HG03439 (cell line): ENCODE measurements around the gene DEAF1.

Experiments
- ATAC-seq: cut with Tn5 transposase; IDR thresholded peaks from one replicate; pipeline ENCODE4 v1.9.1; 2021; ENCODE audit warnings: mild to moderate bottlenecking, moderate library complexity; ENCODE audit not compliant: unreplicated experiment

DEAF1 gene

DNA sequence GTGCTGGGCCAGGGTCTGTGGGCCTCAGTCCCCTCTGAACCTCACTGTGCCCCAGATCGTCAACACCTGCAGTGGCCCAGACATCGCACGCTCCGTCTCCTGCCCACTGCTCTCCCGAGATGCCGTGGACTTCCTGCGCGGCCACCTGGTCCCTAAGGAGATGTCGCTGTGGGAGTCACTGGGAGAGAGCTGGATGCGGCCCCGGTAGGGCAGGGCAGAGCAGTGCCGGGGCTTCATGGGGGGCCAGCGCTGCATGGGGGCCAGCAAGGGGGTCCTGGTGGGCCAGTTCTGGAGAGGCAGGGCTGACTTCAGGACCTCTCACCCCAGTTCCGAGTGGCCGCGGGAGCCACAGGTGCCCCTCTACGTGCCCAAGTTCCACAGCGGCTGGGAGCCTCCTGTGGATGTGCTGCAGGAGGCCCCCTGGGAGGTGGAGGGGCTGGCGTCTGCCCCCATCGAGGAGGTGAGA lies 27.4 kb upstream of the DEAF1 start:
- no peak for ATAC-seq

DNA sequence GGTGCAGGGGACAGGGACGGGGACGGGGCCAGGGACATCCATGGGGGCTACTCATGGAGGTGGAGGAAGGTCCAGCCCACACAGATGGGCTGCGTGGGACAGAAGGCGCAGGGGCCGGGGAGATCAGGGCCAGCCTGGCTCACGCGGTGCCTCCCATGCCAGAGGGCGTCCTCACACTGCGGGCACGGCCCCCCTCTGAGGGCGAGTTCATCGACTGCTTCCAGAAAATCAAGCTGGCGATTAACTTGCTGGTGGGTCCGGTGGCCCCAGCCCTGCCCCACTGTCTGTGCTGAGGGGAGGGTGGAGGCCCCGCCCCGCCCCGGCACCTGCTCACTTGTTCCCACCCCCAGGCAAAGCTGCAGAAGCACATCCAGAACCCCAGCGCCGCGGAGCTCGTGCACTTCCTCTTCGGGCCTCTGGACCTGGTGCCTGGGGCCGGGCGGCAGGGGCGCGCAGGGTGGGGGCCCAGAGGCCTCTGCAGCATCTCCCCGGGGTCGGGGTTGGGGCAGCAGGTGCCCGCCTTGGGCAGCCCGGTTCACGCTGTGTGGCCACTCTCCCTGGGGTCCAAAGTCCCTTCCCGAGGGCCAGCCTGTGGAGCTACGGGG lies 26.8 kb upstream of the DEAF1 start:
- no peak for ATAC-seq

DNA sequence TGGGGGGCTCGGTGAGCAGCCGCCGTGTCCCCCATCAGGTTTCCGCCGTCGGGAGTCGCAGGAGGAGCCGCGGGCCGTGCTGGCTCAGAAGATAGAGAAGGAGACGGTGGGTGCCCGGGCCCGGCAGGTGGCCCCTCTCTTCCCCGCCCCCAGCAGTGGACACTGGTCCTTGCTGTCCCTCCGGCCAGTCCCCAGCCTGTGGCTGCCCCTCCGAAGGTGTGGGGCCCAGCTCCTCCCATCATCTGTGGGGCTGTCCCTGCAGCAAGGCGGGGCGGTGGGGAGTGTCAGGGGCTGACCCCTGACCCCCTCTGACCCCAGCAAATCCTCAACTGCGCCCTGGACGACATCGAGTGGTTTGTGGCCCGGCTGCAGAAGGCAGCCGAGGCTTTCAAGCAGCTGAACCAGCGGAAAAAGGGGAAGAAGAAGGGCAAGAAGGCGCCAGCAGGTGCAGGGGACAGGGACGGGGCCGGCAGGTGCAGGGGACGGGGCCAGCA lies 26.3 kb upstream of the DEAF1 start:
- no peak for ATAC-seq

DNA sequence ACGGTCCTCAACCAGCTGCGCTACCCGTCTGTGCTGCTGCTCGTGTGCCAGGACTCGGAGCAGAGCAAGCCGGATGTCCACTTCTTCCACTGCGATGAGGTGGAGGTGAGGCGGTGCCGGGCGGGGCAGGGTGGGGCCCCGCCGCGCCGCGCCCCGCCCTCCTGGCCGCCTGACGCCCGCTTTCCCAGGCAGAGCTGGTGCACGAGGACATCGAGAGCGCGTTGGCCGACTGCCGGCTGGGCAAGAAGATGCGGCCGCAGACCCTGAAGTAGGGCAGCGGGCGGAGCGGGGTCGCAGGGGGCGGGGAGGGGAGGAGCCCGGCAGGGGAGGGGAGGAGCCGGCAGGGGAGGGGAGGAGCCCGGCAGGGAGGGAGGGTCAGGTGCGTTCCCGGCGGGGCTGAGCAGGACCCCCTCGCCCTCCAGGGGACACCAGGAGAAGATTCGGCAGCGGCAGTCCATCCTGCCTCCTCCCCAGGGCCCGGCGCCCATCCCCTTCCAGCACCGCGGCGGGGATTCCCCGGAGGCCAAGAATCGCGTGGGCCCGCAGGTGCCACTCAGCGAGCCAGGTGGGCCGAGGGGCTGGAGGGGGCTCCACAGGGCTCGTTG lies 25.7 kb upstream of the DEAF1 start:
- no peak for ATAC-seq

DNA sequence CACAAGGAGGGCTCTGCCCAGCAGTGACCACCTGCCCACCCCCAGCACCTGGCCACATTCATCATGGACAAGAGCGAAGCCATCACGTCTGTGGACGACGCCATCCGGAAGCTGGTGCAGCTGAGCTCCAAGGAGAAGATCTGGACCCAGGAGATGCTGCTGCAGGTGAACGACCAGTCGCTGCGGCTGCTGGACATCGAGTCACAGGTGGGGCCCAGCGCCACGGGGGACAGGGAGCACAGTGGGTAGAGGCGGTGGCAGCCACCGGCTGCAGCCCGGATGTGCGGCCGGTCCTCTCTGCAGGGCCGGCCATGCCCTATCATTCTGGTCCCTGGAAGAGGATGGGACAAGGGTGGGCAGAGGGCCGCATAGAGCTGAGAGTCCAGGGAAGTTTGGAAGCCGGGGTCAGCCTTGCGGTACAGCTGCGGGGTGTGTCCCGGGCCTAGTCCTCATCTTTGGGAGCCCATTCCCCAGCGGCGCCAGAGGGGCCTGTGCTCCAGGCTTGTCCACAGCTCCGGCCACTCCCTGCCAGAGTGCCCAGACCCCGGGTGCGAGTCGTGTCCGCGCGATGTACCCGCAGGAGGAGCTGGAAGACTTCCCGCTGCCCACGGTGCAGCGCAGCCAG lies 25.1 kb upstream of the DEAF1 start:
- ATAC-seq = no peak

DNA sequence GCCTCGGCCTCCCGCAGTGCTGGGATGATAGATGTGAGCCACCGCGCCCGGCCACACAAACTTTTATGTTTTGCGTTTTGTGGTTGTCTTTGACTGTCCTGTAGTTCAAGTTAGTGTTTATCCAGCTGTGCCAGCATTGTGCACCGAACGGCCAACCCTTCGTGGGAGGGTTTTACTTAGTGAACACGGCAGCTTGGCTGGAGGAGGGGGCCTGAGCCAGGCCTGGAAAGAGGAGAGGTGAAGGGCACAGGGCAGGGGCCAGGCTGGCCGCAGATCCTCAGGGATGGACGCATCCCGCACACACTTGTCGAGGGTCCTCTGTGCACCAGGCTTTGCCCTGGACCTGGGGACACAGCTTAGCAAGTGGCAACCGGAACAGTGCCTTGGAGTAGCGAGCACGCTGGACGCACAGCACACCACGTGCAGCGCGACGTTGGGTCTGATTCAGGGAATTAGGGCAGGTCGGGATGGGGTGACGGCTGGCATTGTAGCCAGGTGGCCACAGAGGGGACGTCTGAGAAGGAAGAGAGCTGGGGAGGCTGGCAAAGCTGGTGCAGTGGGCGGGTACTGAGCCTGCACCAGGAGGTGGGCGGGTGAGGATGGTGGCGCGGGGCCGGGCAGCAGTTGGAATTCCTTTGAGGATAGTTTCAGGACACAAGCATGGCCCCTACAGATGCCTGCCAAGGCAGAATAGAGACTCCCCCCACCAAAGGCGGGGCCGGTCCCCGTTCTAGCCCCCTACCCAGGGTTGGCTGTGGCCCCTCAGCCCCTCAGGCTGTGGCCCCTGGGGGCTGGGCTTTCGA lies 24.4 kb upstream of the DEAF1 start:
- no peak for ATAC-seq

DNA sequence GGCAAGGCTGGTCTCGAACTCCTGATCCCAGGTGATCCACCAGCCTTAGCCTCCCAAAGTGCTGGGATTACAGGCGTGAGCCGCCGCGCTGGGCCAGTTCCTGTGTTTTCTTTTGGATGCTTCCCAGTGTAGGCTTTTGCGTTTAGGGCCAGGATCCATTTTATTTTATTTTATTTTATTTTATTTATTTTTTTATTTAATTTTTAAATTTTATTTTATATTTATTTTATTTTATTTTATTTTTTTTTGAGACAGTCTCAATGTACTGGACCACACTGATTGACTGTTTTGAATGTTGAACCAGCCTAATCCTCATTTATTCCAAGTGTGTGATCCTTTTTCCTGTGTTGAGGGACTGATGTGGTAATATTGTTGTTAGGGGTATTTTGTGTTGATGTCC lies 19.4 kb upstream of the DEAF1 start:
- no peak for ATAC-seq

DNA sequence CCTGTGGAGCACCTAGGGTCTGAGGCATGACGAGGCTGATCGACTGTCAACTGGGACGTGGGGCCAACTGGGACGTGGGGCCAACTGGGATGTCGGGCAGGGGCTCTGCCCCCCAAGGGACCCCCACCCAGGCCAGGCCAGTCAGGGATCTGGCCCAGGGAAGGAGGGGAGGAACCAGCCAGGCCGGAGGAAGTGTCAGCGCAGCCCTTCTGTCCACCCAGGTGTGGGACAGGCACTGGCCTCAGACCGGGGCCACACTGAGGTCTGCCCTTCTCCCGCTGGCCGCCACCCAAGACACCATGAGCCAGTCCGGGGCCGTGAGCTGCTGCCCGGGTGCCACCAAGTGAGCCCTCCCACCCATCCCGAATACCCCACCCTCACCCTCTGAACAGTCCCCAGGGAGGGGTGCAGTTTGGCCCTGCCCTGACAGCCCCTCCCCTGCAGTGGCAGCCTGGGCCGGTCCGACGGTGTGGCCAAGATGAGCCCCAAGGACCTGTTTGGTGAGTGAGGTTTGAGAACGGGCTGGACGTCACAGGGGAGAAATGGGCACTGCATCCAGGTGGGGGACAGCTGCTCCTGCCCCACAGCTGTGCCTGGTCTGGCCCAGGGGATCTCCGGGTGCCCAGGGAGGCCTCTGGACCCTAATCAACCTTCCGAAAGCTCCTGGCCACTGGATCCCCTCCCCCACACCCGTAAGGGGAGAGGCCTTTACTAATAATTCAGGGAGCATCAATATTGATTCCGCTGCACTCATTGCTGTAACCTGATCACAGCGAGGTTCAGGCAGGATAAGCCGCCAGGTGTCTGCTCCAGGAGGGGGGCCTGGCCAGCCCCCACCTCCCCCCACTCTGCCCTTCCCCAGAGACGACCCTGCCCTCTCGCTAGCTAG lies 14.3 kb upstream of the DEAF1 start:
- no peak for ATAC-seq

DNA sequence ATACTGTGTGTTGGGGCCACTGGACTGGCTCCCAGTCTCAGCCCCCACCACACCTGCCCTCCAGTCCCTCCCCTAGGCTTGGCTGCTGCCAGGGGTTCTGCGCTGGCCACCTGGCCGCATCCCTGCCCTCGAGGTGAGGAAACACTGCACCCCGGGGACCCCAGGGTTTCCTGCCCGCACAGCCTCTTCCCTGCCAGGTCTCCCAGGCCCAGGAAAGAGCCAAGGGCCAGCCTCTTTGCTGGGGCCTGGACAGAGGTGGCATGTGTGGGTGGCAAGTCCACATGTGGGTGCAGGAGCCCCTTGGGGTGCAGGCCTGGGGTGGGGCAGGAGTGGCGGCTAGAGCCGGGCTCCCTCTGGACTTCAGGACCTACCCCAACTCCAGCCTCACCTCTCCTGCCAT lies 13.5 kb upstream of the DEAF1 start:
- no peak for ATAC-seq

DNA sequence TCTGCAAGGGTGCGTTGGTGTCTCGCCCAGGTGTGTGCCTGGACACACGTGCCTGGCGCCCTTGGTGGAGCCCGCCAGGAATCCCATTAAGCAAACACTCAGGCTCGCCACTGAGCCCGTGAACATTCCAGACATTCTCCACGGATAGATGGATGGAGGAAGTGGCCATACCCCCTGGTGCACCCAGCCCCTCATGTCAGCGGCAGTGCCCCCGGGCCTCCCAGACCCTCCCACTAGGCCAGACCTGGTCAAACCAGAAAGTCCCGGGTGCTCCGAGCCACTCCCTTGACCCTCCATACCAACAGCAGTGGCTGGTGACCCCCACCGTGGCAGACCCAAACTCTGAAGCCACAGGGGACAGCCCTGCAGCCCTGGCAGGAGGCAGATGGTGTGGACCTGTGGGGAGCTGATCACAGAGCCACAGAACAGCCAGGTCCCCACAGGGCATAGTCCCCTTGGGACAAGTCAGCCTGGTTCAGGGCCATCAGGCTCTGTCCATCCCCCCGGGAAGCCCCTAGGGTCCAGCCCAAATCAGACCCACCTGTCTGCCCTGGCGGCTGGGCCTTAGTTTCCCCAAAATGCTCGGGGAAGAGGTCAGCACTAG lies 12.9 kb upstream of the DEAF1 start:
- ATAC-seq = no peak

DNA sequence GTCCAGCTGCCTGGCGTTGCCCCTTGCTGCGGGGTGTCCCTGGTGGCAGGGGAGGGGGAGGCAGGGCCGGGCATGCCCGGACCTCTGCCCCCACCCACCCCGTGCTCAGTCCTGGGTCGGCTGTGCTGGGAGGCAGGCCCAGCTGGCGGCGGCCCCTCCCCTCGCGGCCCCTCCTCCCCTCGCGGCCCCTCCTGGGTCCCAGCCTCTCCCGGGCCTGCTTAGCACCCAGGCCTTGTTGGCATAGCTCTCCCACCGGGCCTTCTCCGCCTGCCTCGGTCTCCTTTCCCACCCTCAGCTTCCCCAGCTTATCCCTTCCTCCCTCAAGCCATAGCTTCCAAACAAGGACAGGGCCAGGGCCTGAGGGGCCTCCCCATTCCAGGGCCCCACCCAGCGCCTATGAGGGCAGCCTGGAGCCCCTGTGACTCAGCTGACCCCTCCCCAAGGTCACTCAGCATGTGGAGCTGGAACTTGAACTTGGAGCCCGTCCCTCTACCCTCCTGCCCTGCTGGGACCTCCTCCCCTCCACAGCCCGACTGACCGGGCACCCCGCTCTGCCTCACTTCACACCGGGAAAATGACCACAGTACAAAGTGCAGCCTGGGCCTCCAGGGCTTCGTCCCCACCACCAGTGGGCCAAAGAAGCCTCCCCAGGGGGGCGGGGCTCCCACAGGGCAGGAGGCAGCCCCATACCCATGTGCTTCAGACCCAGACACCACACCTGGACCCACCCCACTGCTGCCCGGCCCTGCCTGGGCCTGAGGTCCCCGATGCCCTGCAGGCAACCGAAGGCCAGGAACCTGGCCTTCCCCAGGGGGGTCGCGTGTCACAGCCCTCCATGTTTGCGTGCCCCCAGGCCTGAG lies 12.2 kb upstream of the DEAF1 start:
- no peak for ATAC-seq

DNA sequence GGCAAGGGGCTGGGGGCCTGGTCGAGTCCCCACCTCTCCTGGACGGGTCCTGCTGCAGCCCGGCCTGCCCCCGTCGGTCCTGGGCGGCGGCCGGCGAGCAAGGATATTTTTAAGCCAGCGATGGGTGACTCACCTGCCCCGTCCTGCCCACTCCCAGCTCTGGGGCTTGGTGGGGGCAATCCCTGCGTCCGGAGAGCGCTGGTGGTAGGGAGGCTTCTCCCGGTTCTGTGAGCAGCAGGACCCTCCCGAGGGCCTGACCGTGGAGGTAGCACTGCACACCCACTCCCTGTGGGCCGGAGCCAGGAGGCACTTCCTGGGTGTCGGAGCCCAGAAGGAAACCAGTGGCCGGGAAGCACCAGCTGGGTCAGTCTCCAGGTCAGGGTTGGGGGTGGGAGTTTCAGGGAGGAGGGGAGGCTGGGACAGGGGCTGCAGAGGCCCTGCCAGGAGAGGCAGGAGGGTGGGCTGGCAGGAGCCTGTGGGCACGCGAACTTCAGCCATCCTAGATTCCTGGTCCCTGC lies 11.5 kb upstream of the DEAF1 start:
- ATAC-seq = no peak

DNA sequence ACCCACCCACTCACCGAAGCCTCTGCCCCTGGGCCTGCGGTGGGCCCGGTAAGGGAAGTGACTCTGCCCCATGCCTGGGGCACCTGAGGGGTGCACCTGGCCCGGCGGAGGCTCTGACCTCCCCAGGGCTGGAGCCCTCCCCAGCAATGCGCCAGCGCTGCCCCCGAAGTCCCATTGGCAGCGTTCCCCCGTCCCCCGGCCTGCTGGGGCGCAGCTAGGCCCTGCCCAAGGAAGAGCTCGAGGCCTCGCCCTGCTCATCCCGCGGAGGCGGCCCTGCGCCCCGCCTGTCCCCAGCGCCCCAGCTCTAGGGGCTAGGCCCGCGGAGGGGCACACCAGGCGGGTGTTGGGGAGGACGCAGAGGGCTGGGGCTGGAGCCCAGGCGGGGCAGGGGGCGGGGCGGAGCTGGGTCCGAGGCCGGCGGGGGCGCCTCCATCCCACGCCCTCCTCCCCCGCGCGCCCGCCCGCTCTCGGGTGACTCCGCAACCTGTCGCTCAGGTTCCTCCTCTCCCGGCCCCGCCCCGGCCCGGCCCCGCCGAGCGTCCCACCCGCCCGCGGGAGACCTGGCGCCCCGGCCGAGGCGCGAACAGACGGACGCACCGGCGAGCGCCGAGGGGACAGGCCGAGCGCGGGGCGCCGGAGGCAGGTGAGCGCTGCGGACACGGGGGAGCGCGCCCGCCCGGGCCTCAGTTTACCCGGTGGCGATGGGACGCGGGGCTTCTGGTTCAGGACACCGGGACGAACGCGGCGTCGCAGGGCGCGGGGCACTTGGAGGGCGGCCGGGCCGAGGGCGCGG lies 10.8 kb upstream of the DEAF1 start, which contains the start of gene EPS8L2:
Gene EPS8L2 (plus strand): TSS at position 586 of the 793 bp plus-strand sequence. CDS start 3,177 bp downstream, outside the sequence.
- ATAC-seq = no peak

DNA sequence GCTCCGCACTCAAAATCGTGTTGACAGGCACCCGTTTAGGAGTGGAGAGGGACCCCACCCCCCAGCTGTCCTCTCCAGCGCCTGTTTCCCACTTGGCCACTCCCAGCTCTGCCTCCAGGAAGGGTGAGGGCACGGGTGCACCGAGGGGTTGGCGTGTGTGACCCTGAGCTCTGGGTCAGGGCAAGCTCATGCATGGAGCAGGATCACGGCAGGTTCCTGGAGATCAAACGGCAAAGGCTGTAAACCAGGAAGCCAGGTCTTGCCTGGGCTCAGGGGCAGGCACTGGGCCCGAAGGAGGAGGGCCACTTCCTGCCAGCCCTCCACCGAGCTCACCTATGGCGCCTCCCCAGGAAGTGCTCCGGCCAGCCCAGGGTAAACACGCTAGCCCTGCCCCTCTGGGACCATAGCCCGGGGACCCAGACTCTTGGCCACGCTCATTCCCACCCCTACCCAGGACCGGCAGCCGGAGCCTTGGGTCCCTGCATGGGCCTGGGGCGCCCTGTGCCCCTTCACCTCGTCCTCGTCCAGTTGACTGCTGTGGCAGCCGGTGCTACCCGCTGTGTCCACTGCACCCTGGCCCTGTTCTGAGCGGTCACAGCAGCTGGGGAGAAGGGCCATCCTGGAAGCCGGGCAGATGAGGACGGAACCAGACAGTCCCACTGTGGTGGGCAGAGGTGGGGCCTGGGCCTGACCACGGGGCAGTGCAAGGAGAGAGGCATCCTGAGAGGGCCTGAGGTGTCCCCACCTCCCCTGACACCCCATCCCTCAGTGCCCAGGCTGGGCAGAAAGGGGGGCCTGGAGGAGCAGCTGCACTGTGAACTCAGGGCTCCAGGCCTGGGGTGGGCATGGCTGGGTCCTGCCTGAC lies 10.0 kb upstream of the DEAF1 start:
- ATAC-seq = no peak

DNA sequence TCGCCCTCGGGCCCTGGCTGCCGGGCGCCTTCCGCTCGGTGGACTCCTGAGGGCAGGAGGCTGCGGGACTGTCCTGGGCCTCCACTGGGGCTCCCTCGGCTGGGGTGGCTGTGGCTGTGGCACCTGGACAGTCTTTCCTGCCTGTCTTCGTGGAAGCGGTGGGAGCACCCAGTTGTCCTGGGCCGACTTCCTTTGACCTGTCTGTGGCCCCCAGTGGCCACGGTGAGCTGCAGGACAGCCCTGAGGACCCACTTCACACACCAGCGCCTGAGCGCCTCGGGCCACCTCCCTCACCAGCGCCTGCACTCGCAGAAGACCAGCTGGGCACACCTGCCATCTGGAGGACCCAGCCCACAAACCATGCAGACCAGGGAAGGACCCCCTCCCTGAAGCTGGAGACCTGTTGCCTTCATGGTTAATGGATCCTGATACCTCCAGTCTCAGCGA lies 9.2 kb upstream of the DEAF1 start:
- no peak for ATAC-seq

DNA sequence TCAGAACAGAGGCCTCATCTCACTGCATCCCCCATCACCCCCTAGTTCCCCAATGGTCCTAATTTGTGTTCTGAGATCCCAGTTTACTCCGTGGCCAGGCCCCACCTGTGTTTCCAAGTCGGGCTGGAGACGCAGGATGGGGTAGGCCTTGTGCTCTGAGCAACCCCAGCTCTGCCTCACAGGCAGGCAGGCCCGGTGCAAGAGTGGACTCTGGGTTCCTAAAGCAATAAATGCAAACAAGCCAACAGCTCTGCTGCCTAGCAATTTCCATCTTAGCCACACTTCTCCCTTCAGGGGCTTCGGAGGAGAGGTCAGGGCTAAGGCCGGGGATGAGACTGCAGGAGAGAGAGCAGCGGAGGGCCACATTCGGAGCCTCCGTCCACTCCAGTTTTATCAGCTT lies 8.5 kb upstream of the DEAF1 start:
- ATAC-seq = no peak
